GM10248 (cell line): ENCODE data around the gene COL4A6.

ENCODE experiments used
- CTCF ChIA-PET: fragments of 300-600 bp; sonication (Branson Sonifier 250); formaldehyde crosslinking; extraction: SDS; loops from one replicate; lab custom pipeline; 2021; ENCODE audit warnings: antibody characterized with exemption; lab: Yijun Ruan, JAX
- POLR2A ChIA-PET: fragments of 350-650 bp; sonication (Branson Sonifier 250); formaldehyde crosslinking; extraction: SDS; loops from one replicate; lab custom pipeline; 2020; ENCODE audit warnings: antibody characterized with exemption; lab: Yijun Ruan, JAX
- DNase-seq: peaks from one replicate; pipeline ENCODE4 v3.0.0; 2012; ENCODE audit errors: extremely low spot score
- CTCF ChIP-seq: IDR thresholded peaks from 2 replicates; pipeline ENCODE4 v1.5.1; 2012; ENCODE audit warnings: mild to moderate bottlenecking, low read depth; ENCODE audit errors: extremely low read depth, missing control alignments, control extremely low read depth

COL4A6 gene

GRCh38 chrX:108224727-108225621, 213.2 kb downstream of the COL4A6 start:
- CTCF ChIA-PET, result interaction anchor here (0.7 to 3.4 kb wide), 19 partner anchors 10 to 1159 kb away, joined by 3 to 29 read pairs (median 4); no protein-coding TSS in a partner anchor

GRCh38 chrX:108224218-108224617, 214.0 kb downstream of the COL4A6 start:
- no peak for DNase-seq
- ChIA-PET POLR2A (no interaction called here), CTCF (interaction anchor here (0.7 to 3.4 kb wide), 17 partner anchors 10 to 1160 kb away, joined by 3 to 29 read pairs (median 4); no protein-coding TSS in a partner anchor)
- no peak for TF ChIP-seq CTCF

More at GRCh38 chrX:108224727-108225621, 213.2 kb downstream of the COL4A6 start:
- peak; percentile 18 for DNase-seq
- peak; percentile 61 for TF ChIP-seq CTCF
- POLR2A ChIA-PET, result no interaction called here

- CTCF ChIA-PET, result interaction anchor here (0.9 to 3.4 kb wide), 13 partner anchors 9 to 1160 kb away, joined by 3 to 29 read pairs (median 4); no protein-coding TSS in a partner anchor
- TF ChIP-seq CTCF, result no peak
- DNase-seq, result no peak
- POLR2A ChIA-PET, result no interaction called here
Measured at GRCh38 chrX:108223585-108223984, 214.6 kb downstream of the COL4A6 start.

GRCh38 chrX:108221301-108221864, 216.8 kb downstream of the COL4A6 start:
- DNase-seq, result no peak
- POLR2A ChIA-PET, result no interaction called here
- CTCF ChIA-PET, result no interaction called here
- TF ChIP-seq CTCF, result no peak

- no peak for TF ChIP-seq CTCF
- DNase-seq, result no peak
- ChIA-PET POLR2A (no interaction called here), CTCF (interaction anchor here (1.3 kb wide), 1 partner anchor 23 kb away, joined by 3 read pairs; no protein-coding TSS in a partner anchor)
Measured at GRCh38 chrX:108219949-108220601, 218.1 kb downstream of the COL4A6 start.

- no peak for TF ChIP-seq CTCF
- no peak for DNase-seq
- POLR2A ChIA-PET, result no interaction called here
- CTCF ChIA-PET, result no interaction called here
Measured at GRCh38 chrX:108217876-108218275, 220.3 kb downstream of the COL4A6 start.
